DND-41 (cell line): ENCODE data around the gene MFRP.

Source experiments
- ATAC-seq: fragments of 200-7000 bp; cut with Tn5 transposase; 3 replicates; pipeline ENCODE4 v1.9.1; 2021; ENCODE audit warnings: low read depth; ENCODE audit not compliant: insufficient read depth
- DNase-seq: peaks from one replicate; pipeline ENCODE4 v3.0.0-alpha.2; 2020
- H2AFZ ChIP-seq: 2 replicates; pipeline ENCODE4 v1.6.0; 2012; ENCODE audit warnings: low read depth, low read length
- H3K27ac ChIP-seq: 2 replicates; pipeline ENCODE4 v1.5.1; 2012; ENCODE audit warnings: low read length, inconsistent platforms
- H3K27me3 ChIP-seq: fragments of 200-600 bp; sonication (generic); 2 replicates; pipeline ENCODE4 v1.6.0; 2012; ENCODE audit warnings: low read length, mild to moderate bottlenecking, inconsistent platforms; ENCODE audit not compliant: insufficient read depth, poor library complexity
- H3K36me3 ChIP-seq: 2 replicates; pipeline ENCODE4 v1.5.1; 2012; ENCODE audit warnings: low read length, inconsistent platforms; ENCODE audit not compliant: insufficient read depth
- H3K4me1 ChIP-seq: 2 replicates; pipeline ENCODE4 v1.5.1; 2012; ENCODE audit warnings: mild to moderate bottlenecking, low read length; ENCODE audit not compliant: insufficient read depth
- H3K4me2 ChIP-seq: 2 replicates; pipeline ENCODE4 v1.6.0; 2012; ENCODE audit warnings: mild to moderate bottlenecking, moderate library complexity, low read length, inconsistent platforms; ENCODE audit not compliant: insufficient read depth
- H3K4me3 ChIP-seq, 2 experiments: fragments of 200-600 bp in 1 of 2; shearing (Covaris generic) in 1 of 2; 2 replicates each; pipeline ENCODE4 v1.5.1; 2012 to 2016; ENCODE audit warnings: inconsistent platforms in 2 of 2, low read length in 2 of 2, mild to moderate bottlenecking in 2 of 2, low read depth in 1 of 2, moderate library complexity in 1 of 2
- H3K79me2 ChIP-seq: 2 replicates; pipeline ENCODE4 v1.6.0; 2012; ENCODE audit warnings: low read length, inconsistent platforms; ENCODE audit not compliant: insufficient read depth
- H3K9ac ChIP-seq: 2 replicates; pipeline ENCODE4 v1.6.0; 2012; ENCODE audit warnings: low read depth, mild to moderate bottlenecking, inconsistent platforms, low read length, moderate library complexity
- H3K9me3 ChIP-seq: 2 replicates; pipeline ENCODE4 v1.5.1; 2012; ENCODE audit warnings: low read length, moderate library complexity, mild to moderate bottlenecking, inconsistent platforms; ENCODE audit not compliant: insufficient read depth, severe bottlenecking
- H4K20me1 ChIP-seq: 2 replicates; pipeline ENCODE4 v1.6.0; 2012; ENCODE audit warnings: low read length; ENCODE audit not compliant: insufficient read depth
- CTCF ChIP-seq: IDR thresholded peaks from 2 replicates; pipeline ENCODE4 v1.5.1; 2012; ENCODE audit warnings: borderline replicate concordance, low read length, moderate library complexity, mild to moderate bottlenecking; ENCODE audit not compliant: poor library complexity, severe bottlenecking; ENCODE audit errors: extremely low read depth
- EZH2 ChIP-seq: IDR thresholded peaks from 3 replicates; pipeline ENCODE4 v1.6.1; 2012; ENCODE audit warnings: borderline replicate concordance, low read depth, mild to moderate bottlenecking, moderate library complexity, low read length, inconsistent platforms; ENCODE audit not compliant: severe bottlenecking

MFRP gene

GRCh38 chr11:119375337-119376196 lies 29.1 kb upstream of the MFRP start:
- H3K4me1 ChIP-seq = peaks cover 1% of the 10 kb centered on the region; the same call in 1 of the 2 replicates

GRCh38 chr11:119374632-119375336 lies 28.3 kb upstream of the MFRP start:
- H3K79me2 ChIP-seq = no peaks in the 10 kb centered on the region
- peaks cover 4% of the 10 kb centered on the region for H3K27me3 ChIP-seq
- no peak overlapping the region for H3K4me2 ChIP-seq
- H3K4me1 ChIP-seq = no peaks in the 10 kb centered on the region
- ATAC-seq (no peak), DNase-seq (no peak)
- no peaks in the 10 kb centered on the region for H3K36me3 ChIP-seq
- no peak overlapping the region for H3K27ac ChIP-seq
- no peak for TF ChIP-seq CTCF
- no peak for TF ChIP-seq EZH2
- H4K20me1 ChIP-seq = no peaks in the 10 kb centered on the region
- no peak overlapping the region for H3K9ac ChIP-seq
- no peaks in the 10 kb centered on the region for H3K9me3 ChIP-seq
- H2AFZ ChIP-seq = no peak overlapping the region
- H3K4me3 ChIP-seq = no peak overlapping the region

More at GRCh38 chr11:119375337-119376196, 29.1 kb upstream of the MFRP start:
- no peaks in the 10 kb centered on the region for H4K20me1 ChIP-seq
- H3K27me3 ChIP-seq = peaks cover 10% of the 10 kb centered on the region
- no peaks in the 10 kb centered on the region for H3K36me3 ChIP-seq
- TF ChIP-seq EZH2 (no peak), CTCF (no peak)
- H2AFZ ChIP-seq = no peak overlapping the region
- no peak overlapping the region for H3K4me3 ChIP-seq
- no peak overlapping the region for H3K27ac ChIP-seq
- DNase-seq = no peak
- H3K4me2 ChIP-seq = no peak overlapping the region
- no peak for ATAC-seq
- H3K9me3 ChIP-seq = no peaks in the 10 kb centered on the region
- no peak overlapping the region for H3K9ac ChIP-seq
- H3K79me2 ChIP-seq = no peaks in the 10 kb centered on the region

DNA sequence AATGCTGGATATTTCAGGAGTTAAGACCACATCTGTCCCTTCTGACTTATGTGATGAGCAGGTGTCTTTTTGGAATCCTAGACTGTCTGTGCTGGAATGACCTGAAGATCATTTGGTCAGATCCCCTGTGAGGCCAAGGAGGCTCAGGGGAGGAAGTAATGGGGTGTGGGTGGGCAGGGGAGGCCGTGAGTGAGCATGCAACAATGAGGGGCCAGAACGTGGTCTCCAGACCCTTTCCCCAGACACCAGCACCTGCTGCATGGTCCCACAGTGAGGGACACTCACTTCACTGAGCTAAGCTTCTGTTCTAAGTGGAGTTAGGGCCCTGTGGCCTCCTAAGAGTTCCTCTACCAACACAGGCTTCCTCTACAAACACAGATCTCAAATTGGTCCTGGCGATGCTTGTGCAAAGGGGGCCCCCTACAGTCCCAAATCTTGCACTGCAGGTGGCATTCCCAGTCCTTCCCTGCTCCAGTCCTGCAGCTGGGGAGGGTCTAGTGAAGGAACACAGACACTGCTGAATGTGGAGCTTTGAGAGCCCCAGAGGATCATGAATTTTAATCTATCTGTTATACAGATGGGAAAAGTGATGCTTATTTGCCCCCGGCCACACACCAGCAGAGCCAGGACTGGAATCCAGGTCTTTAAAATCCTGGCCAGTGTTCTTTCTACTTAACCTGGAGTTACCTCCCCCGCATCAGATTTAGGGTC lies 27.6 kb upstream of the MFRP start:
- Histone ChIP-seq H3K27ac (no peak overlapping the region), H3K79me2 (no peaks in the 10 kb centered on the region), H3K9ac (no peak overlapping the region), H3K36me3 (no peaks in the 10 kb centered on the region), H3K4me2 (no peak overlapping the region), H2AFZ (no peak overlapping the region), H3K27me3 (no peaks in the 10 kb centered on the region), H4K20me1 (no peaks in the 10 kb centered on the region), H3K4me1 (no peaks in the 10 kb centered on the region), H3K9me3 (no peaks in the 10 kb centered on the region), H3K4me3 (no peak overlapping the region)
- TF ChIP-seq EZH2 = no peak
- TF ChIP-seq CTCF = peak; percentile 81
- peak; percentile 49 for DNase-seq
- peak; percentile 61 for ATAC-seq
